CD1c-positive myeloid dendritic cell (primary cell): ENCODE measurements around the gene DOCK8.

Source experiments
- DNase-seq: peaks from one replicate; pipeline ENCODE4 v3.0.0-alpha.2; 2016; ENCODE audit errors: extremely low spot score

Gene DOCK8

GRCh38 chr9:306907-307306, 92.2 kb downstream of the DOCK8 start:
- peak; percentile 71 for DNase-seq

- DNase-seq = no peak
Measured at GRCh38 chr9:311841-312240, 97.2 kb downstream of the DOCK8 start.

DNA sequence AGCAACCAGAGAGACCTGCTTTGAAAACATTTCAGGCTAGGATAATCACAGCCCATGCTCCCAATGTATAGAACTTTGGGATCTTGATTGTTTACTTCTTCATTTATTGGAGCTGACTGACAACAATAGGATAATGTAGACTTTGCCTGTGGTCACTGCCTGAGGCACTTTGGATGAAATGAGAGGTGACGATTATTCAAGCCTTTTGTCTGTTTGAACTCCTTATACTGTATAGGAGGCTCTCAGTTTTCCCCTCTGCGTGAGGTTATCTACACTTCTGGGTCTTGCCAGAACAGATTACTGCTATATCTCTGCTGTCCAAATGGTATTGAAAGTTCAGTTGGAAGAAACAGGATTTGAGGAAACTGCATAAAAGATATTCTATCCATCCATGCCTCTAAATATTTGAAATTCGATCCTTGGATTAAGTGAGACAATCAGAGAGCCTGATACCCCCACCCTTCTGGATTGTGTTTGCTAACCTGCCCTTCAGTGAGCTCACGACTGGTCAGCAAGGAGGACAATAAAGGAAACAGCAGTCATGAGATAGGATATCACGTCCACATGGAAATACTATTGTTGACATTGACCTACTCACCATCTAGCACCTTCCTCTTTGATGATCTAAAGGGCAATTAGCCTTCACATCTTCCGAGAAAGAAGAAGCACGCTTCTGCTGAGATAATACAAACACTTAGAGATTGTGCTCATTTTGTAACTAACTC, 98.1 kb downstream of the DOCK8 start:
- no peak for DNase-seq

GRCh38 chr9:316382-316965, 101.8 kb downstream of the DOCK8 start:
- DNase-seq = no peak

DNA sequence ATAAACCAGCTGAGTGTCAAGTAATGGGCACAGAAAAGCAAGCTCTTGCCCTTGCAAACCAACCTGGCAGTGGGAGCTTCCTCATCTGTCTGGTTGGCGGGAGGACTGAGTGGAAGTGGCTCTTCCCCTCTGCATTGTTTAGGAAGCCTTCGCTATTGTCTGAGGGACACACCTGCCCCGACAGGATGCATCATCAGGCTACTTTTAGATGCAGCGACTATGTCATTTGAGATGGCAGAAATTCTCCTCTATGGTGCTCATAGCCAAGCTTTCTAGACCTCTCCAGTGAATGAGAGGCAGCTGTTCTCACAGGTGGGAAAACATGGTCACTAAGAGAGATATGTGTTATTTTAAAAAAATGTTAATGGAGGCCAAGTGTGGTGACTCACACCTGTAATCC, 104.0 kb downstream of the DOCK8 start:
- DNase-seq = no peak

GRCh38 chr9:324971-325370, 110.3 kb downstream of the DOCK8 start:
- no peak for DNase-seq

DNA sequence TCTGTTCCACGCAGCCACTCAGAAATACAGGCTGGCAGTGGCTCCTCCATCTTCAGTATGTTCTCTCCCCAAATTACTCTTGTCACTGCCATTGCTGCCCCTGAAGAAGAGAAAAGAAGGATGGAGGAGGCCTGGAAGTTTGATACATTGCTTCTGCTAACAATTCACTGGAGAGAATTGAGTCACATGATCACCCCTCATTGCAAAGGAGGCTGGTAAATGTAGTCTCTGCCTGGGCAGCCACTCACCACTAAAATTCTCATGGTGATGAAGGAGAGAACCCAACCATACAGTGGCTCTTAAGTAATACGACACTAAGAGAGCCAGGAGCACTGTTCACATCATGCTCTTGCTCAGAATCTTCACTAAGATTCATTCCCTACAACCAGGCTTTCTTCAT, 112.0 kb downstream of the DOCK8 start:
- DNase-seq = no peak

- DNase-seq = no peak
Measured at GRCh38 chr9:328453-328852, 113.8 kb downstream of the DOCK8 start.

DNA sequence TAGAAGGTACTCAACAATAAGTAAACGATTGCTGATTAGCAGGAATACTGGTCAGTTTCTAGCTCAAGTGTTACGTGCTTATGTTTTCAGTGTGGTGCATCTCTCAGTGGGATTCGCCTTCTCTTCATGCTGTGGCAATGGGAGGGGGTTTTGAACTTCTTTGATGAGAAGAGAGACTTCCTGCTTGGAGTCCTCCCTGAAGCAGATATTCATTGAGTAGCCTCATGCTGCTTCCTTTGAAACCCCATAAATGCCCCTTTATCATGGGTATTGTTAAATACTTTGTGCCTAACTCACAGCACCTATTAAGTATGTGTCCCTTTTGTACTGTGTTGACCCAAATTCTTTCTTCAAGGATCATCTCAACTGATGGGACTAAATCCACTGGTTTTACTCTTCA, 116.5 kb downstream of the DOCK8 start:
- no peak for DNase-seq

DNA sequence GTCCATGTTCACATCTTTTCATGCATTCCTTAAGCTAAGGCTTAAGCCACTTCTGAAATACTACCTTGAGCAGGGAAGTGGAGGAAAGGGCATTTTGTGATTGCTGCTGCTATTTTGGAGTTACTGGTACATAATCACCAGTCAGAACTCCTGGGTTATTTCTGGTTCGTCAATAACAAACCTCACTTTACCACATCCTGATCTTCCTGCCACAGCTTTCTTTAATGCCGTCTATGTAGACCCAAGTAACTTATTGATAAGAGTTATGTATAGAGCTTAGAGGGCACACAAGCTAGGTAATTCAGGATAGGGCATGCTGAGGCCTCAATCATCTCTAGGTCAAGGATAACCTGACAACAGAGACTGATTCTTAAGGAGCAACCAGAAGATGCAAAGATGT, 120.7 kb downstream of the DOCK8 start:
- DNase-seq = no peak

DNA sequence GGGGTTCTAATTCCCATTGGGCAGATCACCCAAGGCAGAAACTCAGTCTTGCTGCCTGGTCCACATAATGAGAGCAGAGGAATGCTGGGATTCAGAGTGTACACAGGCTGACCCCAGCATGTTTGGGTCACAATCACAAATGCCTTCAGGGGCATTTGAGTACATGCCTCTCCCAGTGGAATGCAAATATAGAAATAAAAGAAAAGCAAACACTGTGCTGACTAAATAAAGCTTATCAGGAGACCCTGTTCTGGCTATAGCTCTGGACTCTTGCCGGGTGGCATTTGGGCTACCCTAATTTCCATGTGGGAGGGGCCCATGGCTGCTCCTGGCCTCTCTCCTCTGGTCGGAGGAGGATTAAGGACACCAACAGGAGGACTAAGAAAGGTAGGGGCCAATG, 121.4 kb downstream of the DOCK8 start:
- no peak for DNase-seq

DNA sequence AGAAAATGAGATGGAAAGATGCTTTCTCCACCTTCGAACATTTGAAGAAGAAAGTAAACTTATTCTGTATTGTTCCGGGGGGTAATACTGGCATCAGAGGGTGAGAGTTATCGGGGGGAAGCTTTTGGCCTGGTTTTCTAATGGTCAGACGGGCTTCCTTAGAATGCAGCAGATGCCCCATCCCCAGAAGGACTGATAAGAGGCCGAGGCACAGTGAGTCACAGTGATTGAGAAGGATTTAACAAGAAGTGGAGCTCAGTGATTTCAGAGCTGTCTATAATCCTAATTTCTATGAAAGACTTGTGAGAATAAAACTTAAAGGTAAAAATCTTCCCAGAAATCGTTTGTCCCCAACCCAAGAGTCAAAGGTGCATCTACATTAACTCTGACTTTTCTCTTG, 123.9 kb downstream of the DOCK8 start:
- DNase-seq = no peak

DNA sequence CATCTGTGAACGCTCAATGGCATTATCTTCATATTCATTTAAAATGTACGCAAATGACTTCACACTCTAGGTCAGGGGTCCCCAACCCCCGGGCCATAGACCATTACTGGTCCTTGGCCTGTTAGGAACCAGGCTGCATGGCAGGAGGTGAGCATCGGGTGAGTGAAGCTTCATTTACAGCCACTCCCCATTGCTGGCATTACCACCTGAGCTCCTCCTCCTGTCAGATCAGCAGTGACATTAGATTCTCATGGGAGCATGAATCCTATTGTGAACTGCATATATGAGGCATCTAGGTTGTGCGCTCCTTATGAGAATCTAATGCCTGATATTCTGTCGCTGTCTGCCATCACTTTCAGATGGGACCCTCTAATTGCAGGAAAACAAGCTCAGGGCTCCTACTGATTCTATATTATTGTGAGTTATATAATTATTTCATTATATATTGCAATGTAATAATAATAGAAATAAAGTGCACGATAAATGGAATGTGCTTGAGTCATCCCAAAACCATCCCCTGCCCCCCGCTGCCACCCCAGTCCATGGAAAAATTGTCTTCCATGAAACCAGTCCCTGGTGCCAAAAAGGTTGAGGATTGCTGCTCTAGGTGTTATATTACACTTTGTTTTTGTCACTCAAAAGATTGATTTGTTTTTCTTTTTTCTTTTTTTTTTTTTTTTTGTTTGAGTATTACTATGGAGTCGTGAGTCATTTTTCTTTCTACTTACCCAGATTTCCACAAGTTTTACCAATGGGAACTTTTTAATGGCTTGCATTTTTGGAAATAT, 127.2 kb downstream of the DOCK8 start:
- DNase-seq = no peak

DNA sequence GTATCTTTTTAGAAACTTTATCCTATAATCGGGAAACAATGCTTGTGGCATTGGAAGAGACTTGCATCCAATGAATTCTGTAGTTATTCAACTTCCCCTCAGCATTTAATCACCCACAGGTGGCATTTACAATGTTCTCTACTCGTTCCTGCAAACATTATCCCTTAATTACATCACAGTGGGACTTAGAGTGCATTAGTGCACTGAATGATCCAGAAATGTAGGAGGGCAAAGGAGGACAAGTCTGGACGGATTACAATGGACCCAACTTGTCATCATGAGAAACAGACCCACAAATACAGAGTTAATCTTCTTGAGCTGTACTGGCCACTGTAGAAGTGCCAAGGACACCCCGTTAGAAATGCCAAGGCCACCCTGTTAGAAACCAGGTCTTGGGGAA, 129.1 kb downstream of the DOCK8 start:
- DNase-seq = no peak

DNA sequence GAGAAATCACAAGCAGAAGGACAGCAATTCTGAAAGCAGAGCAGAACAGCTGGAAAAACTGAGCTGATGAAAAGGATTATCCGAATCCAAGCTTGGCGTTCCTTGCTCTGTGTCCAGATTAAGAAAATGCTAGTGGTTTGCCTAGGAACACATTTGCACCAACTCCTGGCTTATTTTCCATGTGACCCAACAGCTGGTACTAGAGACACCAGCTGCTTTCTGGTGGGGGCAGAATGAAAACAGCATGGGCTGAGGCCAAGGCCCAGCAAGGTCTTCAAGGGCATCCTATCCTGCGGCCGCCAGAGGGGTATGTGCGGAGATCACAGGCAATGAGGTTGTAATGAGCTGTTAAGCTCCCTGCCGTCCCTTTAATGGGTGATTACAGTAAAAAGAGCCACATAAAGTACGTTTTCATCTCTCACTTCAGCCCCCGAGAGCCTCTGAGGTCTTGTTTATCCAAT, 131.5 kb downstream of the DOCK8 start:
- no peak for DNase-seq

GRCh38 chr9:347667-348292, 133.1 kb downstream of the DOCK8 start:
- no peak for DNase-seq

DNA sequence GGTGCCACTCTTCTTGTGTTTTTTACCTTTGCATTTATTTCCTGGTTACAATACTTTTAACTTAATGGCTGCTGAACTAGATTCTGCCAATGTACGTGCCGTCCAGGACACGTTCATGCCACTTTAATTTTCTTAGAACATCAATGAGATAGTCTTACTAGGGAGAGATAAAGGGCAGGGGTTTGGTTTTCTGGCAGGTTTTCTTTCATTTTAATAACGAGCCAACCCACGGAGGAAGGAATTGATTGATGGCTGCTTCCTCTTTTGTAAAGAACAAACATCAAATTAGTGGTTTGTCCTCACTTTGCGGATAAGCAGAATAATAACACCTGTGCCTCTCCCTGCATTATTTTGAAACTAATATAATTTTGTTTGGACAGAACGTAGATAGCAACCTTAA, 135.7 kb downstream of the DOCK8 start:
- DNase-seq = no peak

DNA sequence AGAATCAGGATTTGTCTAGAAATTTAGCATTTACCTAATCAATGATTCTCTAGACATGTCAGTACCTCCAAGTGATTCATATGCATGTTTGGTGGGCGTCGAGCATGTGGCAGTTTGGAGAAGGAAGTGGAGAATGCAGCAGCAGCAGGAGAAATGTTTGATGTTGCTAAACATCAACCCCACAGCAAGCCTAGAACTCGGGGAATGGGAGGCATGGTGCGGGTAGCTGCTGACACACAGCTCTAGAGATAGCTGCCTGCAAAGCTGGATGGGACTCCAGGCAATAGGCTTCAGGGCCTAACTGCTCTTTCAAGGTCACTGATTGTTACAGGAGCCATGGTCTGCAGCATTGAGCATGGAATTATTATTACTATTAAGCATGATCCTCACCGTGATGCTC, 137.3 kb downstream of the DOCK8 start:
- DNase-seq = no peak

DNA sequence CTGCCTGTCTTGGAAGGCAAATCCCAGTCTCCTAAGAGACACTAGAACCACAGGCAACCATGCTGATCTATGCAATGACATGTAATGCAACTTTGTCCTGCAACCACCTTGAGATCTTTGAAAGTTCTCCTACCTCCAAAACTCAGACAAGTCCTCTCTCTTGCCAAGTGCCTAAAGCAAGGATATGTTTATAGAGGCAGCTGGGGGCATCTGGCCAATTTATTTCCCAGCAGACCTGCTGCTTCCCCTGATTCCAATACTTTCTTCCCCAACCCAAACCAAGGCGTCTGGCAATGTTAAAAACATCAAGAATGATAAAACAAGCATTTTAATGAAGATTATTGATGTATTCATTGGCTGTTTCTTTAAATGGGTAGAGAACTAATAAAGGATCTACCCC, 138.4 kb downstream of the DOCK8 start:
- no peak for DNase-seq

DNA sequence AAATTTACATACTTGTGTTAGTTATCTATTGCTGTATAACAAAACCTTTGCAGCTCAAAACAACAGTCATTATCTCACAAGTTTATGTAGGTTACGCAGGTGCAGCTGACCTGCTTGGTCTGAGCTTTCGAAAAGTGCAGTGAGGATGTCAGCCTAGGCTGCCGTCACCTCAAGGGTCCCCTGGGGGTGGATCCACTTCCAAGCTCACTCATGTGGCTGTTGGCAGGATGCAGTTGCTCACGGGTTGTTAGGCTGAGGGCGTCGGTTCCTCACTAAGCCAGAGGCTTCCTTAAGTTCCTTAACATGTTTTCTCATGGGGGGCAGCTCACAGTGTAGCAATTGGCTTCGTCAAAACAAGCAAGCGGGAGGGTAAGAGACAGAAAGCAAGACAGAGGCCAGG, 139.8 kb downstream of the DOCK8 start:
- no peak for DNase-seq

GRCh38 chr9:357560-357959, 142.9 kb downstream of the DOCK8 start:
- no peak for DNase-seq

GRCh38 chr9:362561-363273, 148.1 kb downstream of the DOCK8 start:
- no peak for DNase-seq
